Fibroblast of villous mesenchyme (primary cell): ENCODE measurements around the gene TRMT44. TPM values are rescaled to one million over a fixed set of nuclear protein-coding genes. Genes with fewer than 3 reads are reported as not detected.

Experiments used
- DNase-seq: peaks from one replicate; pipeline ENCODE4 v3.0.0-alpha.2; 2010; ENCODE audit warnings: low read depth
- H3K4me3 ChIP-seq: 2 replicates; pipeline ENCODE4 v1.5.1; 2011; ENCODE audit warnings: low read depth, mild to moderate bottlenecking, low read length
- CTCF ChIP-seq: IDR thresholded peaks from 2 replicates; pipeline ENCODE4 v1.5.1; 2012; ENCODE audit warnings: low read depth, mild to moderate bottlenecking, low read length; ENCODE audit not compliant: insufficient read depth
- total RNA-seq: library from RNA; depleted of rRNA; stranded (reverse); fragments of >200 nt; gene quantifications from 2 replicates; pipeline ENCODE4 v1.2.3, GENCODE V29; 2012

TRMT44 gene
- total RNA-seq, 1 donor, result 19.4 TPM

DNA sequence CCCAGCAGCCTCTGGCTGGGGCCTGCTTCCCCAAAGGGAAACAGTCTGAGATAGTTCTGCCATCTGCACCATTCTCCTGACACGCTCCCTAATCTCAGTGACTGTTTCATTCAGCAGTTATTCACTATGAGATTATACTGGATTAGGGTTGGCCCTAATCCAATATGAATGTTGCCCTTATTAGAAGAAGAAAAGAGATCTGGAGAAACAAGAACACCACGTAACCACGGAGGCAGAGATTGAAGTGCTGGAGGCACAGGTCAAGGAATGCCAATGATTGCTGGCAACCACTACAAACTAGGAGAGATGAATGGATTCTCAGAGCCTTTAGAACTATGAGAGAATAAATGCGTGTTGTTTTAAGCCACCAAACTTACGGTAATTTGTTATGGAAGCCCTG, 7.4 kb upstream of the TRMT44 start:
- H3K4me3 ChIP-seq, result no peak overlapping the region
- TF ChIP-seq CTCF, result no peak
- peak; percentile 39 for DNase-seq

DNA sequence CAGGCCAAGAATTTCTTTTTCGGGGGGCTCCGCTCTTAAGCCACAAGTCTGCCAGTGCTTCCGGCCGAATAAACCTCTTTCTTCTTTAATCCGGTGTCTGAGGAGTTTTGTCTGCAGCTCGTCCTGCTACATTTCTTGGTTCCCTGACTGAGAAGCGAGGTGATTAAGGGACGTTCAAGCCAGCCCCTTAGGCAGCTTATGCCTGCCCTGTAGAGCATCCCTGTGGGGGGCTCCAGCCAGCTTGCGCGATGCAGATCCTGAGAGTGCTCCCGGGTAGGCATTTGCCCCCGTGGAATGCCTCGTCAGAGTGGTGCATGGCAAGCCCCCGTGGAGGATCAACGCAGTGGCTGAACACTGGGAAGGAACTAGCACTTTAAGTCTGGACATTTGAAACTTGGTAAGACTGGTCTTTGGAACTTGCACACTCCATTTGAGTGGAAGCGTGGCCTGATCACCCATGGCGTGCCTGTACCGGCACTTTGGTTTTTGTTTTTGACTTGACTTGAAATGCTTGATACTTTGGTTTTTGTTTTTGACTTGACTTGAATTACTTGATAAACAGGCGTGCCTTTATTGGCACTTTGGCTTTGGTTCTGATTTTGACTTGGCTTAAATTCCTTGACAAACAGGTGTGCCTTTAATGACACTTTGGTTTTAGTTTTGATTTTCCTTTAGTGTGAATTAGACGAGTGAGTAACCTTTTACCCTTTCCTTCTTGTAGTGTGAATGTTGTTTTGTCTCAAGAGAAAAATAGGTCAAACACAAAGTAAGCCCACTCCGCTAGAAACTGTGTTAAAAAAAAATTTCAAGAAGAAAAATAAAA, 6.1 kb upstream of the TRMT44 start:
- H3K4me3 ChIP-seq, result no peak overlapping the region
- TF ChIP-seq CTCF, result no peak
- DNase-seq, result no peak

GRCh38 chr4:8435656-8436121, 4.9 kb upstream of the TRMT44 start:
- no peak for TF ChIP-seq CTCF
- peak; percentile 59 for DNase-seq
- H3K4me3 ChIP-seq, result peak overlapping the region; percentile 57

DNA sequence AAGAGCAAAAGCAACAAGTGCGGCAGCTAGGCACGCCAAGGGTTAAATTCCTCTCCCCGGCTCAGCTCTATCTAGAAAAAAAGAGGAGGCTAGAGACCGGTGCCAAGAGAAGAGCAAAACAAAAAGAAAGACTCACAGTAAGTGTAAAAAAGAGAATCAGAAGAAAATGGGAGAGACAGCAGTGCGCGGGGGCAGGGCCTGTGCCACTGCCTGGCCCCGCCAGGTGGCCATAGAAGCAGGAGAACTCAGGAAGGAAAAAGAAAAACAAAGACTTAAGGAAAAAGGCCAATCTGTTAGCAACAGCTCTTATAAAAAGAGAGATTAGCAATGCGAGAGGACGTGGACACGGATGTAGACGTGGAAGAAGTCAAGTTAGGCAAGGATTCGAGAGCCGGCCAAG, 3.3 kb upstream of the TRMT44 start:
- TF ChIP-seq CTCF, result no peak
- H3K4me3 ChIP-seq, result peak overlapping the region; percentile 31

GRCh38 chr4:8438743-8439142, 1.8 kb upstream of the TRMT44 start:
- DNase-seq, result peak; percentile 37
- peak overlapping the region; percentile 23 for H3K4me3 ChIP-seq
- TF ChIP-seq CTCF, result no peak

More for the DNA sequence above, 3.3 kb upstream of the TRMT44 start:
- peak; percentile 45 for DNase-seq

- TF ChIP-seq CTCF, result no peak
- DNase-seq, result peak; percentile 89
- H3K4me3 ChIP-seq, result peak overlapping the region; percentile 92
Observed at GRCh38 chr4:8439168-8439567, 1.4 kb upstream of the TRMT44 start.
